Stimulated activated effector memory CD8-positive, alpha-beta T cell treated with anti-CD3 and anti-CD28 coated beads, Interleukin-12 subunit alpha, Interleukin-12 subunit beta, amount 100 ng/mL, for 72 hours (primary cell): Measurements from ENCODE around the gene IQGAP3.
A peak's percentile ranks its signal among the peaks of the same experiment; 100 is the strongest.

Source experiments
- ATAC-seq: fragments of 150-1000 bp; cut with Tn5 transposase; 2 replicates; pipeline ENCODE4 v1.10.0; 2021
- DNase-seq, 2 donors: peaks; one replicate each; pipeline ENCODE4 v3.0.0; 2021 to 2022; ENCODE audit warnings: low spot score in 2 of 2
- H3K27ac Mint-ChIP-seq: one replicate; pipeline ENCODE4 v1.8.0; 2022; ENCODE audit warnings: mild to moderate bottlenecking, mixed read lengths
- H3K36me3 Mint-ChIP-seq: one replicate; pipeline ENCODE4 v1.8.0; 2022; ENCODE audit warnings: mild to moderate bottlenecking, mixed read lengths
- H3K4me1 Mint-ChIP-seq: one replicate; pipeline ENCODE4 v1.8.0; 2022; ENCODE audit warnings: mixed read lengths
- H3K4me3 Mint-ChIP-seq: one replicate; pipeline ENCODE4 v1.8.0; 2022; ENCODE audit warnings: mild to moderate bottlenecking, mixed read lengths
- H3K9me3 Mint-ChIP-seq: one replicate; pipeline ENCODE4 v1.8.0; 2022; ENCODE audit warnings: mixed read lengths

The IQGAP3 gene

GRCh38 chr1:156487862-156488261, 84.5 kb downstream of the IQGAP3 start:
- no peaks in the 10 kb centered on the region for H3K9me3 Mint-ChIP-seq
- ATAC-seq (peak; percentile 88), DNase-seq (peak in 1 of 2 donors; percentile 73)
- peaks cover 95% of the 10 kb centered on the region for H3K4me1 Mint-ChIP-seq
- peak overlapping the region; percentile 99 for H3K27ac Mint-ChIP-seq
- H3K4me3 Mint-ChIP-seq = peak overlapping the region; percentile 85
- peaks cover 42% of the 10 kb centered on the region for H3K36me3 Mint-ChIP-seq

GRCh38 chr1:156486421-156487344, 85.7 kb downstream of the IQGAP3 start:
- ATAC-seq (no peak), DNase-seq (no peak)
- H3K4me1 Mint-ChIP-seq = peaks cover 95% of the 10 kb centered on the region
- peak overlapping the region; percentile 99 for H3K27ac Mint-ChIP-seq
- peaks cover 47% of the 10 kb centered on the region for H3K36me3 Mint-ChIP-seq
- peak overlapping the region; percentile 85 for H3K4me3 Mint-ChIP-seq
- no peaks in the 10 kb centered on the region for H3K9me3 Mint-ChIP-seq

GRCh38 chr1:156485984-156486383, 86.4 kb downstream of the IQGAP3 start:
- Mint-ChIP-seq H3K4me1 (peaks cover 95% of the 10 kb centered on the region), H3K9me3 (no peaks in the 10 kb centered on the region), H3K36me3 (peaks cover 54% of the 10 kb centered on the region), H3K27ac (peak overlapping the region; percentile 99), H3K4me3 (no peak overlapping the region)
- no peak for DNase-seq
- no peak for ATAC-seq

DNA sequence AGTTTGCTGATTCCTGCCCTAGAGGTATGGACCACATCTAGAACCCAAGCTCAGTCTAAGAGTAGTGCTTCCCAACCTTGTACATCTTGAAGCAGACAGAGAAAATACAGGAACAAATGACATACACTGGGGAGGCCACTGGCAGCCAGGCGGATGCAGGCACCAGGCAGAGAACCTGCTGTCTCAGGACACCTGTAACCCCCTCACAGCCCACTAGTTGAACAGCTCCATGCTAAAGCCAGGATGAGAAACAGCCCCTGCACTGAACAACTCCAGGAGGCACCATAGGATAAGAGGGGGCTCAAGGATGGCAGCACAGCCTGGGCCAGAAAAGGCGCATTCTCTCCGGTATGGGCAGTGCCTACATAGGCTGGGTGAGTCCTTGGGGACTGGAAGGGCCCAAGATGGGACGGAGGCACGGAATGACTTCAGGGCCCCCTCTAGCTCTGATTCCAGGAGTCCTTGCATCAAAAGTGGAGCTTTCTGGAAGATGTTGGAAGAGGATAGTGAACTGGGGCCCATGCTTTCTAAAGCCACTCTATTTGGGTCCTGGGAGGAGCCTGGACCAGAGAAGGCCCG, 87.8 kb downstream of the IQGAP3 start:
- no peak for ATAC-seq
- Mint-ChIP-seq H3K27ac (peak overlapping the region; percentile 99), H3K4me3 (no peak overlapping the region), H3K4me1 (peaks cover 91% of the 10 kb centered on the region), H3K9me3 (no peaks in the 10 kb centered on the region), H3K36me3 (peaks cover 63% of the 10 kb centered on the region)
- DNase-seq = no peak

GRCh38 chr1:156483397-156483796, 89.0 kb downstream of the IQGAP3 start:
- DNase-seq (no peak), ATAC-seq (no peak)
- peaks cover 68% of the 10 kb centered on the region for H3K36me3 Mint-ChIP-seq
- H3K4me3 Mint-ChIP-seq = no peak overlapping the region
- H3K9me3 Mint-ChIP-seq = no peaks in the 10 kb centered on the region
- peaks cover 88% of the 10 kb centered on the region for H3K4me1 Mint-ChIP-seq
- H3K27ac Mint-ChIP-seq = peak overlapping the region; percentile 99

DNA sequence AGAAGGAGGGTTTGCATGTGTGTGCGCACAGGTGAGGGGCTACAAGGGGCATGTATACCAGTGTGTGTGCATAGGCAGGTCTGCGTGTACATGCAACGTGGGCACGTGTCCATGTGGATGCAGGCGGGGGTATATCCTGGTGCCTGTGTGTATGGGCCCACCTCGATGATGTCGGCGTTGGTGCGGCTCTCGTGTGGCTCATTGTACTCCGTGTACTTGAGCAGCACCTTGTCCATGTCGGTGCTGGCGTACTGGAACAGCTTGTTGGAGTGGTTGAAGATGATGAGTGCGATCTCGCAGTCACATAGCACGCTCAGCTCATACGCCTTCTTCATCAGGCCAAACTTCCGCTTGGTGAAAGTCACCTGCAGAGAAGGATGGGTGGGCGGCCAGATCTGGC, 90.1 kb downstream of the IQGAP3 start:
- Mint-ChIP-seq H3K9me3 (no peaks in the 10 kb centered on the region), H3K4me1 (peaks cover 85% of the 10 kb centered on the region), H3K4me3 (peak overlapping the region; percentile 48), H3K36me3 (peaks cover 68% of the 10 kb centered on the region), H3K27ac (peak overlapping the region; percentile 95)
- DNase-seq (no peak), ATAC-seq (no peak)

- Mint-ChIP-seq H3K9me3 (no peaks in the 10 kb centered on the region), H3K36me3 (peaks cover 74% of the 10 kb centered on the region), H3K4me1 (peaks cover 85% of the 10 kb centered on the region), H3K27ac (peak overlapping the region; percentile 95), H3K4me3 (peak overlapping the region; percentile 48)
- peak; percentile 72 for ATAC-seq
- DNase-seq = no peak
Observed at GRCh38 chr1:156481527-156481926, 90.8 kb downstream of the IQGAP3 start.

GRCh38 chr1:156480411-156481192, 91.8 kb downstream of the IQGAP3 start:
- Mint-ChIP-seq H3K27ac (peak overlapping the region; percentile 95), H3K9me3 (no peaks in the 10 kb centered on the region), H3K4me3 (peak overlapping the region; percentile 48), H3K4me1 (peaks cover 86% of the 10 kb centered on the region), H3K36me3 (peaks cover 74% of the 10 kb centered on the region)
- DNase-seq (peak; percentile 69 to 87), ATAC-seq (peak; percentile 79)

DNA sequence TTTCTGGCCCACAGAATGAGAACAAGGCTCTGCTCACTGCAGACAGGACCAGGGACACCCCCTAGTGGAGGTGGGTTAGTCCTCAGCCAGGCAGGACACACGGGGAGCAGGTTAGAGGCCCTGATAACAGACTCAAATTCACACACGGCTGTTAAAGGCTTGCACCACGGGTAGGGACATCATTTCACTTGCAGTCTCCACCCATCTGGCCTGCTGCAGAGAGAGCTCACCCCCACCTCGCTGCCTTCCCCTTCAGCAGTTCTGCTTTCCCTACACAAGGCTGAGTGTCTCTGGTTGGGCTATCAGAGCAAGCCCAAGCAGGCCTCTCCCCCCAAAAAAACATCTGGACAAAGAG, 92.4 kb downstream of the IQGAP3 start:
- H3K9me3 Mint-ChIP-seq = no peaks in the 10 kb centered on the region
- no peak for ATAC-seq
- H3K36me3 Mint-ChIP-seq = peaks cover 80% of the 10 kb centered on the region
- no peak overlapping the region for H3K4me3 Mint-ChIP-seq
- peak overlapping the region; percentile 95 for H3K27ac Mint-ChIP-seq
- H3K4me1 Mint-ChIP-seq = peaks cover 90% of the 10 kb centered on the region
- DNase-seq = no peak

DNA sequence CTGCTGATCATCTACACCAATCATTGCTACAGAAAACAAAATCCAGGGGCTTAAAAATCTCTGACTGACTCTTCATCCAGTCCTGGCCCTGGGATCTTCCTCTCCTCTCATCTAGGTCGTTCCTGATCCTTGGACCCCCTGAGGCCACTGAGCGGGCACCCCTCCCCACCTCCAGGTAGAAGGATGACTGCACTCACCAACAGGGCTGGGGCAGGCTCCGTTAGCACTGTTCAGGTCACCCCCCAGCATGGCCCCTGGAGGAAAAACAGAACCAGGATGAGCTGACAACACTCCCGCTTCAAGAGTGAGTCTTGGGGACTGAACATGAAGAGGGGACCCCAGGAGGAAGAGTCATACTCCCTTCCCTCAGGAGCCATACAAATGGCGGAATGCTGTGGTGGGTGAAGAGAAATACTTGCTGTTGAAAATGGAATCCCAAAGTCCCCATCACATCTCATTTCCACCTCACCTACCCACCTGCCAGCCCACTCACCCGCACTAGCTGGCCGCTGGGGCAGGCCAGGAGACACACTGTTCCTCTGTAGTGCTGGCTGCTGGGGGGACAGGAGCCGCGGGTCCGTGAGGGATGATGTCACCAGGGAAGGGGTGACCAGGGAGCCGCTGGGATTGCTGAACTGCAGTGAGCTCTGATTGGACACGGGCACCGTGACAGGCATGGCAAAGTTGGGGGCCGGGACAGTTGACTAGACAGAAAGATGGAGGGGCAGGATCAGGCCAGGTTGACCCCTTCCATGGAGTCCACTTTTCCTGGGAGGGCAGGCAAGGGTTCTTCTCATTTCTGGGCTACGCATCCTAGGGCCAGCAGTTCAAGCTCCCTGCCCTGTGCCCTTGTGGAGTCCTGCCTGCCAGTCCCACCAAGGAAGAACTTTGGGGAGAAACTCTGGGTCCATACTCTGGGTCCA, 93.0 kb downstream of the IQGAP3 start:
- ATAC-seq (no peak), DNase-seq (no peak)
- Mint-ChIP-seq H3K4me1 (peaks cover 87% of the 10 kb centered on the region), H3K9me3 (no peaks in the 10 kb centered on the region), H3K36me3 (peaks cover 86% of the 10 kb centered on the region), H3K27ac (peak overlapping the region; percentile 54), H3K4me3 (no peak overlapping the region)

DNA sequence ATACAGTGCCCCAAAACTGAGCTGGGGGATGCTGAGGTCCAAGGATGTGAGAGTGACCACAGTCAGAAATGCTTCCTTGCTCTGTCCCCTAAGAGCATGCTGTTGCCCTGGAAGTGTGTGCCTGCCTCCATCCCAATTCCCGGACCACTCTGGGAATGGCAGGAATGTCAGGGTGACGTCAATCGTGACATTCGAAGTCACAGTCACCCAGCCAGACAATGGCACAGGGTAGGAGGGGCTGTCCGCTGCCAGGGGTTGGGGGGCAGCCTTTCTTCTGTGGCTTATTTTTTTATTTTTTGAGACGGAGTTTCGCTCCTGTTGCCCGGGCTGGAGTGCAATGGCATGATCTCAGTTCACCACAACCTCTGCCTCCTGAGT, 94.1 kb downstream of the IQGAP3 start:
- H3K36me3 Mint-ChIP-seq = peaks cover 97% of the 10 kb centered on the region
- ATAC-seq (no peak), DNase-seq (no peak)
- peaks cover 76% of the 10 kb centered on the region for H3K4me1 Mint-ChIP-seq
- H3K27ac Mint-ChIP-seq = peak overlapping the region; percentile 78
- no peaks in the 10 kb centered on the region for H3K9me3 Mint-ChIP-seq
- H3K4me3 Mint-ChIP-seq = no peak overlapping the region

- Mint-ChIP-seq H3K9me3 (no peaks in the 10 kb centered on the region), H3K4me1 (peaks cover 70% of the 10 kb centered on the region), H3K27ac (peak overlapping the region; percentile 78), H3K4me3 (peak overlapping the region; percentile 26), H3K36me3 (peaks cover 100% of the 10 kb centered on the region)
- ATAC-seq (no peak), DNase-seq (no peak)
Observed at GRCh38 chr1:156477526-156478249, 94.7 kb downstream of the IQGAP3 start.

GRCh38 chr1:156476501-156477298, 95.7 kb downstream of the IQGAP3 start:
- no peak for DNase-seq
- peak; percentile 17 for ATAC-seq
- Mint-ChIP-seq H3K27ac (peak overlapping the region; percentile 78), H3K4me3 (peak overlapping the region; percentile 26), H3K4me1 (peaks cover 61% of the 10 kb centered on the region), H3K36me3 (peaks cover 100% of the 10 kb centered on the region), H3K9me3 (no peaks in the 10 kb centered on the region)
